ENCODE data around the gene PDLIM1. TPM values are rescaled to one million over a fixed set of nuclear protein-coding genes. Genes with fewer than 3 reads are reported as not detected.
A peak's percentile ranks its signal among the peaks of the same experiment; 100 is the strongest.

Gene PDLIM1
- total and polyA plus RNA-seq, 2 experiments from 2014 or later, result 111 to 233 TPM

DNA sequence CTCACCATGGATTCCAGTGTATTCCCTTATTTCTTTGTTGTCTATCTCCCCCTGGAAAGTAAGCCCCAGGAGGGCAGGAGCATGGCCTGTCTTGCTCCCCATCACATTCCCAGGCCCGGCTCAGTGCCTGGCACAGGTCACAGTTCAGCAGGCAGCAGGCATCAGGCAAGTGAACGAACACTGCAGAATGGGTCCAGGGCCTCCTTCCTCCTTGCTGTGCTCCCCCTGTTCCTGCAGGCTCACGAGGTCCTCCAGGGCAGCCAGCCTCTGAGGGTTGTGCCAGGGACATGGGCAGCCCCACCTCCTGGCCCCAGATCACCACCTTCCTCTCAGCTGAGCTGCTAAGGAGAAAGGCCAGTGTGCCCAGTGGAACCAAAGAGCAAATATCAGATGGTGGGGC is 41.8 kb downstream of the PDLIM1 start:
- Mint-ChIP-seq H3K27me3 (ENCODE audit: insufficient read depth, low read depth, poor library complexity) (peaks cover 6% of the 10 kb centered on the region), H3K36me3 (ENCODE audit: low read depth) (peaks cover 21% of the 10 kb centered on the region), H3K4me1 (peaks cover 28% of the 10 kb centered on the region), H3K4me3 (no peak overlapping the region), H3K9me3 (no peaks in the 10 kb centered on the region), H3K27ac (peak overlapping the region; percentile 55; the same call in 1 of the 2 replicates)
- Histone ChIP-seq H3K79me2 (replicated peaks; ENCODE audit: insufficient read depth) (peaks cover 25% of the 10 kb centered on the region), H3K27ac (ENCODE audit: low read depth) (0 out of 2 replicates have a peak overlapping the region, but pooled peaks have one; percentile 61), H3K36me3 (ENCODE audit: insufficient read depth) (peaks cover 20% of the 10 kb centered on the region), H3K4me3 (no peak overlapping the region), H3K27me3 (ENCODE audit: insufficient read depth) (no peaks in the 10 kb centered on the region), H2AFZ (no peak overlapping the region), H3K9me2 (ENCODE audit: insufficient read depth) (no peaks in the 10 kb centered on the region), H3K4me1 (ENCODE audit: insufficient read depth) (peaks cover 19% of the 10 kb centered on the region), H4K20me1 (replicated peaks; ENCODE audit: insufficient read depth) (no peaks in the 10 kb centered on the region; the same call in 1 of the 2 replicates), H3K4me2 (no peak overlapping the region), H3F3A (replicated peaks; ENCODE audit: low read depth) (0 out of 2 replicates have a peak, but pooled peaks cover 18% of the 10 kb centered on the region)
- no peak for DNase-seq (ENCODE audit: low spot score)
- ATAC-seq, result no peak
- TF ChIP-seq EZH2 (IDR thresholded peaks at IDR 0.05; ENCODE audit: low read depth, unreplicated experiment) (no peak), STAT1 (IDR thresholded peaks at IDR 0.05; ENCODE audit: unreplicated experiment) (no peak), ZNF331 (CRISPR knock-in tag; IDR thresholded peaks at IDR 0.05; ENCODE audit: low read depth) (no peak), NANOG (IDR thresholded peaks at IDR 0.05; ENCODE audit: borderline replicate concordance) (no peak), EZH2phosphoT487 (IDR thresholded peaks at IDR 0.05; ENCODE audit: unreplicated experiment) (no peak), ZNF114 (CRISPR knock-in tag; IDR thresholded peaks at IDR 0.05) (no peak), CREB1 (CRISPR knock-in tag; IDR thresholded peaks at IDR 0.05; ENCODE audit: low read depth) (no peak), POLR2AphosphoS5 (IDR thresholded peaks at IDR 0.05; ENCODE audit: low read depth) (no peak), JUNB (IDR thresholded peaks at IDR 0.05; ENCODE audit: unreplicated experiment) (no peak)
- TF ChIP-seq, protein P1, sequence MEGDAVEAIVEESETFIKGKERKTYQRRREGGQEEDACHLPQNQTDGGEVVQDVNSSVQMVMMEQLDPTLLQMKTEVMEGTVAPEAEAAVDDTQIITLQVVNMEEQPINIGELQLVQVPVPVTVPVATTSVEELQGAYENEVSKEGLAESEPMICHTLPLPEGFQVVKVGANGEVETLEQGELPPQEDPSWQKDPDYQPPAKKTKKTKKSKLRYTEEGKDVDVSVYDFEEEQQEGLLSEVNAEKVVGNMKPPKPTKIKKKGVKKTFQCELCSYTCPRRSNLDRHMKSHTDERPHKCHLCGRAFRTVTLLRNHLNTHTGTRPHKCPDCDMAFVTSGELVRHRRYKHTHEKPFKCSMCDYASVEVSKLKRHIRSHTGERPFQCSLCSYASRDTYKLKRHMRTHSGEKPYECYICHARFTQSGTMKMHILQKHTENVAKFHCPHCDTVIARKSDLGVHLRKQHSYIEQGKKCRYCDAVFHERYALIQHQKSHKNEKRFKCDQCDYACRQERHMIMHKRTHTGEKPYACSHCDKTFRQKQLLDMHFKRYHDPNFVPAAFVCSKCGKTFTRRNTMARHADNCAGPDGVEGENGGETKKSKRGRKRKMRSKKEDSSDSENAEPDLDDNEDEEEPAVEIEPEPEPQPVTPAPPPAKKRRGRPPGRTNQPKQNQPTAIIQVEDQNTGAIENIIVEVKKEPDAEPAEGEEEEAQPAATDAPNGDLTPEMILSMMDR (conservative IDR thresholded peaks at IDR 0.05; ENCODE audit: low read depth in 2 of 2), result no peak
- TF ChIP-seq, protein P2, sequence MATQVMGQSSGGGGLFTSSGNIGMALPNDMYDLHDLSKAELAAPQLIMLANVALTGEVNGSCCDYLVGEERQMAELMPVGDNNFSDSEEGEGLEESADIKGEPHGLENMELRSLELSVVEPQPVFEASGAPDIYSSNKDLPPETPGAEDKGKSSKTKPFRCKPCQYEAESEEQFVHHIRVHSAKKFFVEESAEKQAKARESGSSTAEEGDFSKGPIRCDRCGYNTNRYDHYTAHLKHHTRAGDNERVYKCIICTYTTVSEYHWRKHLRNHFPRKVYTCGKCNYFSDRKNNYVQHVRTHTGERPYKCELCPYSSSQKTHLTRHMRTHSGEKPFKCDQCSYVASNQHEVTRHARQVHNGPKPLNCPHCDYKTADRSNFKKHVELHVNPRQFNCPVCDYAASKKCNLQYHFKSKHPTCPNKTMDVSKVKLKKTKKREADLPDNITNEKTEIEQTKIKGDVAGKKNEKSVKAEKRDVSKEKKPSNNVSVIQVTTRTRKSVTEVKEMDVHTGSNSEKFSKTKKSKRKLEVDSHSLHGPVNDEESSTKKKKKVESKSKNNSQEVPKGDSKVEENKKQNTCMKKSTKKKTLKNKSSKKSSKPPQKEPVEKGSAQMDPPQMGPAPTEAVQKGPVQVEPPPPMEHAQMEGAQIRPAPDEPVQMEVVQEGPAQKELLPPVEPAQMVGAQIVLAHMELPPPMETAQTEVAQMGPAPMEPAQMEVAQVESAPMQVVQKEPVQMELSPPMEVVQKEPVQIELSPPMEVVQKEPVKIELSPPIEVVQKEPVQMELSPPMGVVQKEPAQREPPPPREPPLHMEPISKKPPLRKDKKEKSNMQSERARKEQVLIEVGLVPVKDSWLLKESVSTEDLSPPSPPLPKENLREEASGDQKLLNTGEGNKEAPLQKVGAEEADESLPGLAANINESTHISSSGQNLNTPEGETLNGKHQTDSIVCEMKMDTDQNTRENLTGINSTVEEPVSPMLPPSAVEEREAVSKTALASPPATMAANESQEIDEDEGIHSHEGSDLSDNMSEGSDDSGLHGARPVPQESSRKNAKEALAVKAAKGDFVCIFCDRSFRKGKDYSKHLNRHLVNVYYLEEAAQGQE (IDR thresholded peaks at IDR 0.05; ENCODE audit: unreplicated experiment), result no peak
- TF ChIP-seq, protein P3, sequence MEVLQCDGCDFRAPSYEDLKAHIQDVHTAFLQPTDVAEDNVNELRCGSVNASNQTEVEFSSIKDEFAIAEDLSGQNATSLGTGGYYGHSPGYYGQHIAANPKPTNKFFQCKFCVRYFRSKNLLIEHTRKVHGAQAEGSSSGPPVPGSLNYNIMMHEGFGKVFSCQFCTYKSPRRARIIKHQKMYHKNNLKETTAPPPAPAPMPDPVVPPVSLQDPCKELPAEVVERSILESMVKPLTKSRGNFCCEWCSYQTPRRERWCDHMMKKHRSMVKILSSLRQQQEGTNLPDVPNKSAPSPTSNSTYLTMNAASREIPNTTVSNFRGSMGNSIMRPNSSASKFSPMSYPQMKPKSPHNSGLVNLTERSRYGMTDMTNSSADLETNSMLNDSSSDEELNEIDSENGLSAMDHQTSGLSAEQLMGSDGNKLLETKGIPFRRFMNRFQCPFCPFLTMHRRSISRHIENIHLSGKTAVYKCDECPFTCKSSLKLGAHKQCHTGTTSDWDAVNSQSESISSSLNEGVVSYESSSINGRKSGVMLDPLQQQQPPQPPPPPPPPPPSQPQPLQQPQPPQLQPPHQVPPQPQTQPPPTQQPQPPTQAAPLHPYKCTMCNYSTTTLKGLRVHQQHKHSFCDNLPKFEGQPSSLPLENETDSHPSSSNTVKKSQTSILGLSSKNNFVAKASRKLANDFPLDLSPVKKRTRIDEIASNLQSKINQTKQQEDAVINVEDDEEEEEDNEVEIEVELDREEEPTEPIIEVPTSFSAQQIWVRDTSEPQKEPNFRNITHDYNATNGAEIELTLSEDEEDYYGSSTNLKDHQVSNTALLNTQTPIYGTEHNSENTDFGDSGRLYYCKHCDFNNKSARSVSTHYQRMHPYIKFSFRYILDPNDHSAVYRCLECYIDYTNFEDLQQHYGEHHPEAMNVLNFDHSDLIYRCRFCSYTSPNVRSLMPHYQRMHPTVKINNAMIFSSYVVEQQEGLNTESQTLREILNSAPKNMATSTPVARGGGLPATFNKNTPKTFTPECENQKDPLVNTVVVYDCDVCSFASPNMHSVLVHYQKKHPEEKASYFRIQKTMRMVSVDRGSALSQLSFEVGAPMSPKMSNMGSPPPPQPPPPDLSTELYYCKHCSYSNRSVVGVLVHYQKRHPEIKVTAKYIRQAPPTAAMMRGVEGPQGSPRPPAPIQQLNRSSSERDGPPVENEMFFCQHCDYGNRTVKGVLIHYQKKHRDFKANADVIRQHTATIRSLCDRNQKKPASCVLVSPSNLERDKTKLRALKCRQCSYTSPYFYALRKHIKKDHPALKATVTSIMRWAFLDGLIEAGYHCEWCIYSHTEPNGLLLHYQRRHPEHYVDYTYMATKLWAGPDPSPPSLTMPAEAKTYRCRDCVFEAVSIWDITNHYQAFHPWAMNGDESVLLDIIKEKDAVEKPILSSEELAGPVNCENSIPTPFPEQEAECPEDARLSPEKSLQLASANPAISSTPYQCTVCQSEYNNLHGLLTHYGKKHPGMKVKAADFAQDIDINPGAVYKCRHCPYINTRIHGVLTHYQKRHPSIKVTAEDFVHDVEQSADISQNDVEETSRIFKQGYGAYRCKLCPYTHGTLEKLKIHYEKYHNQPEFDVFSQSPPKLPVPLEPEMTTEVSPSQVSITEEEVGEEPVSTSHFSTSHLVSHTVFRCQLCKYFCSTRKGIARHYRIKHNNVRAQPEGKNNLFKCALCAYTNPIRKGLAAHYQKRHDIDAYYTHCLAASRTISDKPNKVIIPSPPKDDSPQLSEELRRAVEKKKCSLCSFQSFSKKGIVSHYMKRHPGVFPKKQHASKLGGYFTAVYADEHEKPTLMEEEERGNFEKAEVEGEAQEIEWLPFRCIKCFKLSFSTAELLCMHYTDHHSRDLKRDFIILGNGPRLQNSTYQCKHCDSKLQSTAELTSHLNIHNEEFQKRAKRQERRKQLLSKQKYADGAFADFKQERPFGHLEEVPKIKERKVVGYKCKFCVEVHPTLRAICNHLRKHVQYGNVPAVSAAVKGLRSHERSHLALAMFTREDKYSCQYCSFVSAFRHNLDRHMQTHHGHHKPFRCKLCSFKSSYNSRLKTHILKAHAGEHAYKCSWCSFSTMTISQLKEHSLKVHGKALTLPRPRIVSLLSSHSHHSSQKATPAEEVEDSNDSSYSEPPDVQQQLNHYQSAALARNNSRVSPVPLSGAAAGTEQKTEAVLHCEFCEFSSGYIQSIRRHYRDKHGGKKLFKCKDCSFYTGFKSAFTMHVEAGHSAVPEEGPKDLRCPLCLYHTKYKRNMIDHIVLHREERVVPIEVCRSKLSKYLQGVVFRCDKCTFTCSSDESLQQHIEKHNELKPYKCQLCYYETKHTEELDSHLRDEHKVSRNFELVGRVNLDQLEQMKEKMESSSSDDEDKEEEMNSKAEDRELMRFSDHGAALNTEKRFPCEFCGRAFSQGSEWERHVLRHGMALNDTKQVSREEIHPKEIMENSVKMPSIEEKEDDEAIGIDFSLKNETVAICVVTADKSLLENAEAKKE (CRISPR knock-in tag; IDR thresholded peaks at IDR 0.05), result no peak
- TF ChIP-seq, protein P4, sequence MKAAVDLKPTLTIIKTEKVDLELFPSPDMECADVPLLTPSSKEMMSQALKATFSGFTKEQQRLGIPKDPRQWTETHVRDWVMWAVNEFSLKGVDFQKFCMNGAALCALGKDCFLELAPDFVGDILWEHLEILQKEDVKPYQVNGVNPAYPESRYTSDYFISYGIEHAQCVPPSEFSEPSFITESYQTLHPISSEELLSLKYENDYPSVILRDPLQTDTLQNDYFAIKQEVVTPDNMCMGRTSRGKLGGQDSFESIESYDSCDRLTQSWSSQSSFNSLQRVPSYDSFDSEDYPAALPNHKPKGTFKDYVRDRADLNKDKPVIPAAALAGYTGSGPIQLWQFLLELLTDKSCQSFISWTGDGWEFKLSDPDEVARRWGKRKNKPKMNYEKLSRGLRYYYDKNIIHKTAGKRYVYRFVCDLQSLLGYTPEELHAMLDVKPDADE (IDR thresholded peaks at IDR 0.05), result no peak
